ENCODE data around the gene LCOR. TPM values are rescaled to one million over a fixed set of nuclear protein-coding genes. Genes with fewer than 3 reads are reported as not detected.
A peak's percentile ranks its signal among the peaks of the same experiment; 100 is the strongest.

Gene LCOR
- total and polyA plus RNA-seq, 2 of the 13 experiments (the other 11 are each of a cell fraction or from before 2014, with no cell fraction given) = 12.4 to 23.7 TPM

GRCh38 chr10:96998329-96998888, 166.3 kb downstream of the LCOR start (continued):
- TF ChIP-seq MLXIP (CRISPR knock-in tag; IDR thresholded peaks at IDR 0.05; ENCODE audit: borderline replicate concordance) (no peak), SNAPC5 (CRISPR knock-in tag; IDR thresholded peaks at IDR 0.05; ENCODE audit: borderline replicate concordance) (no peak), UBTF (CRISPR knock-in tag; IDR thresholded peaks at IDR 0.05) (no peak; the same call in none of the 2 replicates), TCF12 (IDR thresholded peaks at IDR 0.05) (no peak), TCF12 (CRISPR knock-in tag; IDR thresholded peaks at IDR 0.05) (no peak), GLMP (CRISPR knock-in tag; IDR thresholded peaks at IDR 0.05; ENCODE audit: borderline replicate concordance) (no peak), KDM6A (CRISPR knock-in tag; IDR thresholded peaks at IDR 0.05; ENCODE audit: low read depth) (peak; percentile 41; the same call in 1 of the 2 replicates), XRCC5 (optimal IDR thresholded peaks at IDR 0.05; ENCODE audit: low read length) (no peak), TFDP2 (CRISPR knock-in tag; IDR thresholded peaks at IDR 0.05) (no peak), ZBTB38 (CRISPR knock-in tag; IDR thresholded peaks at IDR 0.05) (no peak), ZFP82 (CRISPR knock-in tag; IDR thresholded peaks at IDR 0.05; ENCODE audit: borderline replicate concordance) (no peak), ZNF124 (CRISPR knock-in tag; IDR thresholded peaks at IDR 0.05) (0 out of 2 replicates have a peak, but pooled peaks have one; percentile 41), ZGPAT (CRISPR knock-in tag; IDR thresholded peaks at IDR 0.05) (peak; percentile 62), CBFB (CRISPR knock-in tag; IDR thresholded peaks at IDR 0.05) (no peak), ZNF687 (CRISPR knock-in tag; IDR thresholded peaks at IDR 0.05) (peak; percentile 81)
